GM18511 (cell line): ENCODE results near the gene MYL9.
"Not testable (repeated sequence)": the region's sequence is repeated elsewhere in the genome, so short reads cannot be mapped to it uniquely, and the experiment has no call there.

Experiments
- ATAC-seq: cut with Tn5 transposase; IDR thresholded peaks from one replicate; pipeline ENCODE4 v1.9.1; 2021; ENCODE audit warnings: mild to moderate bottlenecking, moderate library complexity; ENCODE audit not compliant: unreplicated experiment

Gene MYL9

DNA sequence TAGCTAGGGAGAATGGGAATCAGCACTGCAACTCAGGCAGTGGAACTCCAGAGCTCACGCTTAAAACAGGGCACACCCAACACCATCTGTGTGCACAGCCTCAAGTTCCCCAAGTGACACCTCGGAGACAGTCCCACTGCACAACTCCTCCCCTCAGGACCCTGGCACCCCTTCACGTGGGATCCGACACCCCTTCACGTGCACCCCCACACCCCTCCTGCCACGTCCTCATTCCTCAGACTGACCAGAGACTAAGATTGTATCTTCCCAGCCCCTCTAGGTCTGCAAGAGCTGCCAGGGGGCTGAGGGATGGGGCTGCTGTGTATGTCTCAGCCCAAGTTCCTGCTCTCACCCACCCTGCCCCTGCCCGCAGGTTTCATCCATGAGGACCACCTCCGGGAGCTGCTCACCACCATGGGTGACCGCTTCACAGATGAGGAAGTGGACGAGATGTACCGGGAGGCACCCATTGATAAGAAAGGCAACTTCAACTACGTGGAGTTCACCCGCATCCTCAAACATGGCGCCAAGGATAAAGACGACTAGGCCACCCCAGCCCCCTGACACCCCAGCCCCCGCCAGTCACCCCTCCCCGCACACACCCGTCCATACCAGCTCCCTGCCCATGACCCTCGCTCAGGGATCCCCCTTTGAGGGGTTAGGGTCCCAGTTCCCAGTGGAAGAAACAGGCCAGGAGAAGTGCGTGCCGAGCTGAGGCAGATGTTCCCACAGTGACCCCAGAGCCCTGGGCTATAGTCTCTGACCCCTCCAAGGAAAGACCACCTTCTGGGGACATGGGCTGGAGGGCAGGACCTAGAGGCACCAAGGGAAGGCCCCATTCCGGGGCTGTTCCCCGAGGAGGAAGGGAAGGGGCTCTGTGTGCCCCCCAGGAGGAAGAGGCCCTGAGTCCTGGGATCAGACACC lies 7.6 kb downstream of the MYL9 start:
- no peak for ATAC-seq

DNA sequence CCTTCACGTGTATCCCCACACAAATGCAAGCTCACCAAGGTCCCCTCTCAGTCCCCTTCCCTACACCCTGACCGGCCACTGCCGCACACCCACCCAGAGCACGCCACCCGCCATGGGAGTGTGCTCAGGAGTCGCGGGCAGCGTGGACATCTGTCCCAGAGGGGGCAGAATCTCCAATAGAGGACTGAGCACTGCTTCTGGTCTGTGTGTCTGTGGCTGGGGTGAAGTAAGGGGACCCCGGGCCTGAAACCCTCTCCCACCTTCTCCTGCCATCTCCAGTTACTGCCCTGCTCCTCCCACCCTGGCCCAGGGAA lies 8.3 kb downstream of the MYL9 start:
- ATAC-seq: no peak

DNA sequence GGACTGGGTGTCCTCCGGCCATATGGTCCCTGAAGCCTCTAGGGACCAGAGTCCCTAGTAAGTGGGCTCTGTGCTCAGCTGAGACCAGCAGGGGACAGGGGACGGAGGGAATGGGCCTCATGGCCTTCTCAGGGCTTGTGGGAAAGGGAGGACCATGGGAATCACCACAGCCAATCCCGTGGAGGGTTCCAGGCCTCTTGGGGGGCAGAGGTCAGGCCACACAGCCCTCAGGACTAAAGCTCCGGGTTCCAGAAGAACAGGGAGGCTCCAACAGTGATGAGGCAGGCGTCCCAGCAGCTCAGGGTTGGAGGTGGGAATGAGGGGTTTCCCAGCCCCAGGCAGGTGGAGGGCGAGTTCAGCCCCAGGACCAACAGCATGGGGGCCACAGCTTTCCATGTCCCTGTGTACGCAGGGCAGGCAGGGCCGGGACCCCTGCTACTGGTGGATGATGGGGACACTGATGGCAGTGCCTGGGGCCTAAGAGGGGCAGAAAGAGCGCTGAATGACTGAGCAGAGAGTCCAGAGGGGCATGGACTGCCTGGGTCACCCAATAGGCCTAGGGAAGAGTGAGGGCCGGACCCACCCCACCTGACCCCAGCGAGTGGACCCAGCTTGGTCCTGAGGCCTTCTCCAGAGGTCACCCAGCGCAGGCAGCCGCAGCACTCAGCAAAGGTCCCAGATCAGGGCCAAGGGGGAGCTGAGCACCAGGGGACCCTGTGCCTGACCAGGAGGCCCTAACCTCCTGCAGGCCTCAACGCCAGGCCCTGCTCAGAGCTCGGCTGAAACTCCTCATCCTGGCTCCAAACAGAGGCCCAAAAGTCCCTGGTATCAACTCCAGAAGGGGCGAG lies 8.8 kb downstream of the MYL9 start:
- no peak for ATAC-seq

DNA sequence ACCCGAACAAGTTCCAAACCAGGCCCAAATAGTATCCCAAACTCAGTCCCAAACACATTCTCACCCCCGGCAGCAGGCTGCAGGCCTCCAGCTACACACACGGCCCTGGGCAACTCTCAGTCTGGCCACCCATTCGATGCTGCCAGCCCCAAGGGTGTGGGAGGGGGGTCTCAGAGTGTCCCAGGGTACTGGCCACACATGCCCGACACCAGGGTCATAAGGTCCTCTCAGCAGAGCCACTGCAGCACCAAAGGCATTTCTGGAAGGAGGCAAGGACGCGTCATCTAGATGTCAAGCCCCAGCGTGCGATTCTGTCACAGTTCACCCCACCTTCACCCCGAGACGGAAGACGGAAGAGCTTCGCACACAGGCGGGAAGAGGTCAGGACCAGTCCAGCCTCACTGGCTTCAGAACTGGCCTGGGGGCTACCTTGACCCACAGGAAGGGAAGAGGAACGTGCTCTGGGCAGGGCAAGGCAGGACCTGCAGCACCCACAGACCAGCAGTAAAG lies 9.5 kb downstream of the MYL9 start:
- ATAC-seq: no peak

DNA sequence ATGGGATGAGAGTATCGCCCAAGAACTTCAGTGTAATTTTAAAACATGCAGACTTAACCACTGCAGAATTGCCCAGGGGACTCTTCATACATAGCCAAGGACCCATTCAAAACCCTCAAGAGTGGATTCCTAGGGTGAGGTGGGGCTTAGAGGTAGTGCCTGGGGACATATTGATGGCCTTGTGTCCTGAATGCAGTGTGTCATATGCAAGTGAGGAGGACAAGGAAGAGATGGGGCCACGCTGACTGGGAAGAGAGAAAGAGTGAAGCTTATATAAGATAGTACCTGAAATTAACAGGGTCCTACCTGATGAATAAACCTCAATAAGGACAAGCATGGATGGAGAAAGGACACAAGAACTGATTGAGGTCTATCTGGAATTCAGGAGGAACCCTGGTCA lies 13.9 kb downstream of the MYL9 start:
- ATAC-seq: no peak

DNA sequence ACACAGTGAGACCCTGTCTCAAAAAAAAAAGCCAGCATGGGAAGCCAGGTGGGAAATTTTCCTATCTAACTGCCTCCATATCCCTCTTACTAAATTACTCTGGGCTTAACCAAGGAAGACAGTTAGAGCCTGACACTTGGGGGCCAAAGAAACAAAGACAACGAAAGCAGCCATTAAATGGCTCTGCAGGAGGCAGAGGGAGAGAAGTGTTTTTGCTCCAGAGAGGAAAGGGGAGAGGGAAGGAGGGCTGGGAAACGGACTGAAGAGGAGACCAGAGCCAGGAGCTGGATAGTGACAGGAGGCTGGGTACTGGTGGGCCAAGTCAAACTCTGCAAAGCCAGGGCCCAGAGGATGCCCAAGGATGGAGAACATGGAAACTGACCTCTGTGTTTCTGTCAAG lies 21.4 kb downstream of the MYL9 start:
- no peak for ATAC-seq

DNA sequence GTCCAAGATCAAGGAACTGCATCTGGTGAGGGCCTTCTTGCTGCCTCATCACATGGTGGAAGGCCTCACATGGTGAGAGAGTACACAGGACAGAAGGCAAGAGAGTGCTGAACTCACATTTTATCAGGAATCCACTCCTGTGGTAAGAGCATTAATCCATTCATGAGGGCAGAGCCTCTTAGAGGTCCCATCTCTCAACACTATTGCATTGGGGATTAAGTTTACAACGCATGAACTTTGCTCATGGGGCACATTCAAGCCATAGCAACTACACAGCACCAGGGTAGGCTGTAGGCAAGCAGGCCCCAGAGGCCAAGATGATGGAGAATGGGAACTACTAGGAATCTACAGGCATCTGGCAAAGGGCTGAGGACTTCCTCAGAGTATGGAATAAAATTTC lies 22.1 kb downstream of the MYL9 start:
- no peak for ATAC-seq

DNA sequence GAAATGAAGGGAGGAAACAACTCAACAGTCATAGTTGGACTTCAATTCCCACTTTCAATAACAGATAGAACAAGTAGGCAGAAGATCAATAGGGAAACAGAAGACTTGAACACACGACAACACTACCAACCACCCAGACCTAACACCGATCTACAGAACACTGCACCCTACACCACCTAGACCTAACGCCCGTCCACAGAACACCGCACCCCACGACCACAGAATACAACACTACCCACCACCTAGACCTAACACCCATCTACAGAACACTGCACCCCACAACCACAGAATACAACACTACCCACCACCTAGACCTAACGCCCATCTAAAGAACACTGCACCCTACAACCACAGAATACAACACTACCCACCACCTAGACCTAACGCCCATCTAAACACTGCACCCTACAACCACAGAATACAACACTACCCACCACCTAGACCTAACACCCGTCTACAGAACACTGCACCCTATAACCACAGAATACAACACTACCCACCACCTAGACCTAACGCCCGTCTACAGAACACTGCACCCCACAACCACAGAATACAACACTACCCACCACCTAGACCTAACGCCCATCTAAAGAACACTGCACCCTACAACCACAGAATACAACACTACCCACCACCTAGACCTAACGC lies 22.9 kb downstream of the MYL9 start:
- not testable (repeated sequence) for ATAC-seq

DNA sequence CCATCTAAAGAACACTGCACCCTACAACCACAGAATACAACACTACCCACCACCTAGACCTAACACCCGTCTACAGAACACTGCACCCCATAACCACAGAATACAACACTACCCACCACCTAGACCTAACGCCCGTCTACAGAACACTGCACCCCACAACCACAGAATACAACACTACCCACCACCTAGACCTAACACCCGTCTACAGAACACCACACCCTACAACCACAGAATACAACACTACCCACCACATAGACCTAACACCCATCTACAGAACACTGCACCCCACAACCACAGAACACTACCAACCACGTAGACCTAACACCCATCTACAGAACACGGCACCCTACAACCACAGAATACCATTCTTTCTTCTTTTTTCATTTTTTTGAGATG lies 23.4 kb downstream of the MYL9 start:
- not testable (repeated sequence) for ATAC-seq

DNA sequence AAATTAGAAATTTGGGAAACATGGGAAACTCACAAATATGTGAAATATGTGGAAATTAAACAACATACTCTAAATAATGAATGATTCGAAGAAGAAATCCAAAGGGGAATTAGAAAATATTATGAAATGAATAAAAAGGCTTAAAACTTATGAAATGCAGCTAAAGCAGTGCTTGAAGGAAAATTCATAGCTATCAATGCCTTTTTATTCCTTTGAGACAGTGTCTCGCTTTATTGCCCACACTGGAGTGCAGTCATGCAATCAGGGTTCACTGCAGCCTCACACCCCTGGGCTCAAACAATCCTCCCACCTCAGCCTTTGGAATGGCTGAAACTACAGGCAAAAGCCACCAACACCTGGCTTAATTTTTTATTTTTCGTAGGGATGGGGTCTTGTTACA lies 24.2 kb downstream of the MYL9 start:
- ATAC-seq: no peak

DNA sequence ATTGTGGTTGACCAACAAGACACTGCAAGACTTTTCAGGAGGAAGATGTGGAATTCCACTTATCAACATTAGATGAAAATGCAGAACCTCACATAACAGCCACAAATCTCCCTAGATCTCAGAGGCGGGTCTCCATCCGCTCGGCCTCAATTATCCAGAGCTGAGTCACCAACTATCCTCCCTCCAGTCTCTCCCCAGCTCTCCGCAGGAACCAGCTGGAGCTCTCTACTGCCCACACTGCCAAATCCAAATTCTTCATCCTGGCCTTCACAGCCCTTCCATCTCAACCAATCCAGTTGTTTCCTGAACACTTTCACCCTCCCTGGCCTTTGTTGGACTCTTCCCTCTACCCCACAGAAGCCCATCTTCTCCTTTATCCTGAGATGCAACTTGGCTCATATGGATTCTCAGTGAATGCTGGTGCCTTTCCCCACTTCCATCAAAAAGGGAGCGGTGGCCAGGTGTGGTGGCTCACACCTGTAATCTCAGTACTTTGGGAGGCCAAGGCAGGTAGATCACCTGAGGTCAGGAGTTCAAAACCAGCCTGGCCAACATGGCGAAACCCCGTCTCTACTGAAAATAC lies 28.6 kb downstream of the MYL9 start:
- ATAC-seq: no peak

DNA sequence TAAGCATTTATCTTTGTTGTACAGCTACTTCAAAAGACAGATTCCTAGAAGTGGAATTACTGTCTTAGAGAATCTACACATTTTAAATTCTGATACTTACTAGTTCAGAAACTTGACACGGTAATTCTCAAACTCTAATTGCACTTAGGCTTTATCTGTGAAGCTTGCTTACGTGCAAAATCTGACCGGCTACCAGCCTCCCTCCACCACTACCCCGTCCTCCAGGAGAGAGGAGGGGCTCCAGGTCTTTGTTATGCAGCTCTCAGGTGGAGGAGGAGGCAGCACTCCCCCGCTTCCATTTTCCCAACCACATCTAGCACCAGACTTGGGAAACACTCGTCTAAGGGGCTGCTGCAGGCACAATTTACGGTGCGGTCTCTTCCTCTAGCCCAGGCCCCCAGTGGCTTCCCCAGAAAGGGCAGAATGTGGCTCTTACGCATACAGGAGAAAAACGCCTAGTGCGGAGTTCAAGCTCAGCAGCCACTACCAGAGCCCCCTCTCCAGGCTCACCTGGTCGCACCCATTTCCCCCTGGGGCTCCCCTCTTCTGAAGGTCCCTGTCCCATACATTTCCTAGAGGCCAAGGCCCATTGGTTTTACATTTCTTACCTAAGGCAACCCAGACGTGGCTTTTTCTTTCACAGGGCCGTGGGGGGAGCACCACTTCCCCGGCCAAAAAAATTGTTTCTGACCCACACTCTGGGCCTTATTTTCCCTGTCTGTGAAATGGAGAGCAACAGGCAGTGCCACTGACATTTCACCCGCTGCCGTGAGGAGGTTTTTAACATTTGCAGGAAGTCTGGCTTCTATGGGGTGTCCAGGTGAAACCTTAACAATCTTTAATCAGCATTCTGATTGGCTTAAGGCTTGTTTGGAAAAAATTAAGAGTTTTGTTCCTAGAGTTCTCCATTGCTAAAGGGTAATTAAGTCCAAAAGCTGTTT lies 30.5 kb downstream of the MYL9 start:
- ATAC-seq: no peak

DNA sequence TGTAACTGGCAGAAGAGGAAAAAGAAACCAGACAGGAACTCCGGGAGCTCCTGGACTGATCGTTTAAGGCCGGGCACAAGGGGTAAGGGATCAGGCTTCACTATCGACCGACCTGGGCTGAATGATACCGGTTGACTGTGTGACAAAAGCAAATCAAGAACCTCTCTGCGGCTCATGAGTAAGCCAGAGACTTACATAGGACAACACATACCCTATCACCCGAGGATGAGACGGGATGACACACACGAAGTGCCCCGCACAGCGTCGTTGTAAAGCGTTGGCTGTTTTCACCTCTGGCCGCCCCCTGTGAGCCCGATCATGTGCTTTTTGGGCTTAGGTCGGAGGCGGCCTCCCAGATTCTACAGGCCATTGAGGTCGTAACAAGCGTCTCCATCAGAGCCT lies 31.4 kb downstream of the MYL9 start:
- no peak for ATAC-seq

DNA sequence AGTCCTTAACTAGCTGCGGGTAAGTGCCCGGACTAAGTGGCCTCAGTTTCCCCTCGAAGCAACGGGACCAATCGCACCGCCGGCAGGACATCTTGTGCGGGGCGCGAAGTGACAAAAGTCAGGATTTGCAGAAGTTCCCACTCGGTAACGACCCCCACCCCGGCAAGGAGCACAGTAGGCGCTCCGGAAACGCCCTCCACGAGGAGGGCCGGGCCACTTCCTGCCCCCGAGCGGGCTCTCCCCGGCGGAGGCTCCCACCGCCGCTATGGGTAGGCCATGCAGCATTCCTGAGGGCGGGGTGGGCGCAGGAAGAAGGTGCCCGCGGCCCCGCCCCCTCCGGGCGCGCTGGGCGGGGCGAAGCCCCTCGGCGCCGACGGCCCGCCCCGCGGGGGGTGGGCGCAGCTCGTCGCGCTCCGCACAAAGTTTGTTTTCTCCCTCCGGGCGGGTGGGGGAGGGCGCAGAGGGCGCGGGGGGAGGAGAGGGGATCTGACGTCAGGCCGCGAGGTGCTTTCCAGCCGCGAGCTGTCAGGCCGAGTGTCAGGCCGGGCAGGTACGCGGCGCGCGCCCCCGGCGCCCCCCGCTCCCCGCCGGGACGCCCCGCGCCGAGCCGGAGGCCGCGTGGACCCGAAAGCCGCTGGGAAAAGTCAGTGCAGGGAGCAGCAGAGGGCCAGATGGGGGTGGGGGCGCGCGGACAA lies 31.9 kb downstream of the MYL9 start, which contains the start of gene TGIF2:
Gene TGIF2, plus strand, starts transcription at position 495 of the 695 bp plus-strand sequence. CDS start 5,178 bp downstream, outside the sequence.
- ATAC-seq: peak; percentile 61

DNA sequence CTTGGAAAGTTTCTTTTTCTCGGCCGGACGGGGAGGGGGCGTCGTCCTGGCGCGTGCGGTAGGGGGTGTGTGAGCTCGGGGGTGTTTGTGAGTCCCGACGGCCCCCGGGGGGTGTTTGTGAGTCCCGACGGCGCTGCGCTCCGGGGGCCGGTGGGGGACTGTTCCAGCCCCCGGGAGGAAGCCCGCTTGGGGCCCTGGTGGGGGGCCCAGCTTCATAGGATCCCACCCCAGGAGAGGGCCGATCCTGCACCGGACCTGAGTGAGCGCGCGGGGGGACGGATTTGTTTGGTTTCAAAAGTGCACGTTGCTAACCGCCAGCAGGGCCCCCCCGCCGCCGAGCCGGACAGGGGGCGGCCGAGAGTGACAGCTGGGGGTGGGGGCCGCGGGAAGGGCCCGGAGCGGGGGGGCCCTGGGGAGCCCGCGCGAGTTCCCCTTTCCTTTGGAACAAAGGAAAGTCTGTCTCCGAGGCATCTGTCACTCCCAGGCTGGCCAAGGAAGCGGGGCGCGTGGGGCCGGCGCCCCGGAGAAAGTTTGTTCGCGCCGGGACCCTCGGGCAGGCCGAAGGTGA lies 32.6 kb downstream of the MYL9 start:
- peak; percentile 11 for ATAC-seq

DNA sequence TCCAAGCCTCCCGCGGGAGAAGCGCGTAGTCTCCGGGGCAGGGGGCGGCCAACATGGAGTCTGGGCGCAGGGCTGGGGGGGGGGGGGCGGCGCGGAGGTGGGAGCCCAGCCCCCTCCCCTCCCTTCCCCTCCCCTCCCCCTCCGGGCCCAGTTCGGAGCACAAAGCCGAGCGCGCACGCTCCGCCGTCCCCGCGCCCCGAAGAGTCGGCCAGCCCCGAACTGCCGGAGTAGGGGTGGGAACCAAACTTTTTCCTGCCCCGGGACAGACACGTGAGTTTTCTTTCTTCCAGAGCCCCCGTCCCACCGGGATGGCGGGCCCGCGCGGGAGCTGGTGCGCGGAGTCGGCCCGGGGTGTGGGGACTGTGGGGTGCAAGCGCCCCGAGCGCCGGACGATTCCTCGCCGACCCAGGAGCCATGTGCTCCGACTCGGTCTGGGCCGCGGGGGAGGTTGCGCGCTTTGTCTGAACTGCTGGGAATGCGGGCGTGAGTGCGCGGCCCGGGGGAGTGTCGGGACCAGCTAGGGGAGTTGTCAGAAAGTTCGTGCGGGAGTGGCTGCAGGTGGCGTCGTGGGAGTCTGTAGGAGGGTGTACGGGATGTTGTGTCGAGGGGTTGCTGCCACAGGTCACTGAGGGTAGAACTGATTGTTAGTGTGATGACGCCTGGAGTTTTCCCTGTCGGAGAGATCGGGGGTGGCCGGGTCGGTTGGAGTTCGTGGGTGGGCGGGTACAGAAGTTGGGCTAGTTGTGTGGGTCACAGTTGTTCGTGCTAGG lies 33.2 kb downstream of the MYL9 start:
- peak; percentile 39 for ATAC-seq

DNA sequence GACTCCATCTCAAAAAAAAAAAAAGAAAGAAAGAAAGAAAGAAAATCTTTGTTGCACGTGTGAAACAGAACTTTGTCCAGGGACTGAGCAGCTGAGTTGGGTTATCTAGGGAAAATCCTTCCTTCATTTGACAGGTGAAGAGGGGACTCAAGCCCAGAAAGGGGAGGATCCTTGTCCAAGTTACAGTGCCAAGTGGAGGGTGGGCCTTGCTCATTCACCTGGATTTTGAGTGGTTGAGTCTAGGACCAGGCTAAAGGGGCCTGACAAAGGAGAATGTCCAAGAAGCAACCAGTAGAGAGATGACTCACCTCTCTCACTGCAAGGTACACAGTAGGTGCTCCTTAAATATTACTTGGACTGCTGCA lies 34.7 kb downstream of the MYL9 start:
- no peak for ATAC-seq

DNA sequence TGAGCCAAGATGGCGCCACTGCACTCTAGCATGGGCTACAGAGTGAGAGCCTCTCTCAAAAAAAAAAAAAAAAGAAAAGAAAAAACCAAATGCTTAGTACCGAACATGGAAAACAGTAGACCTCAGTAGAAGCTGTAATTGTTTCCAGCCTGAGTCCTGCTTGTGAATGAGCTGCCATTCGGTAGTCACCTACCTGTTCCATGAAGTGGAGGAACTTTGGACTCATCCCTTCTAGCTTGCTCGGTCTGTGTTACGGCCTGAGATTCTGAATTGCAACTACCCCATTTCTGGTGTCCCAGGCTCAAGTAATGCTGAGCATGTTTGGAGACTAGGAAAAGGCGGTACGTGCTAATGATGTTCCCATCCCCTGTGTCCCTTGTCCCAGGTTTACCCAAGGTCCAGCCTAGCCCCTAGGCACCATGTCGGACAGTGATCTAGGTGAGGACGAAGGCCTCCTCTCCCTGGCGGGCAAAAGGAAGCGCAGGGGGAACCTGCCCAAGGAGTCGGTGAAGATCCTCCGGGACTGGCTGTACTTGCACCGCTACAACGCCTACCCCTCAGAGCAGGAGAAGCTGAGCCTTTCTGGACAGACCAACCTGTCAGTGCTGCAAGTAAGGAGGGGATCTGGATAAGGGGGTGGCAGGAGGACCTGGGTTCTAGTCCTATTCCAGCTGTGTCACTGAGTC lies 37.2 kb downstream of the MYL9 start:
- no peak for ATAC-seq
